Nephron progenitor cell (in vitro differentiated cells): ENCODE results near the gene ARMC5.

Experiments used
- DNase-seq: peaks from one replicate; pipeline ENCODE4 v3.0.0; 2021
- H3K27ac Mint-ChIP-seq: 2 replicates; pipeline ENCODE4 v1.8.0; 2021; ENCODE audit warnings: mild to moderate bottlenecking, moderate library complexity, mixed read lengths
- H3K27me3 Mint-ChIP-seq: 2 replicates; pipeline ENCODE4 v1.8.0; 2021; ENCODE audit warnings: mild to moderate bottlenecking, low read depth, mixed read lengths; ENCODE audit not compliant: poor library complexity
- H3K36me3 Mint-ChIP-seq: 2 replicates; pipeline ENCODE4 v1.8.0; 2021; ENCODE audit warnings: low read depth, mixed read lengths
- H3K4me1 Mint-ChIP-seq: 2 replicates; pipeline ENCODE4 v1.8.0; 2021; ENCODE audit warnings: mixed read lengths
- H3K4me3 Mint-ChIP-seq: 2 replicates; pipeline ENCODE4 v1.8.0; 2021; ENCODE audit warnings: mild to moderate bottlenecking, moderate library complexity, mixed read lengths
- H3K9me3 Mint-ChIP-seq: 2 replicates; pipeline ENCODE4 v1.8.0; 2021; ENCODE audit warnings: mild to moderate bottlenecking, moderate library complexity, mixed read lengths
- TF ChIP-seq, protein P1 (sequence below): fragments of 200-600 bp; sonication (generic); IDR thresholded peaks from 2 replicates; pipeline ENCODE4 v1.5.0; 2021; ENCODE audit warnings: antibody characterized with exemption

The ARMC5 gene

DNA sequence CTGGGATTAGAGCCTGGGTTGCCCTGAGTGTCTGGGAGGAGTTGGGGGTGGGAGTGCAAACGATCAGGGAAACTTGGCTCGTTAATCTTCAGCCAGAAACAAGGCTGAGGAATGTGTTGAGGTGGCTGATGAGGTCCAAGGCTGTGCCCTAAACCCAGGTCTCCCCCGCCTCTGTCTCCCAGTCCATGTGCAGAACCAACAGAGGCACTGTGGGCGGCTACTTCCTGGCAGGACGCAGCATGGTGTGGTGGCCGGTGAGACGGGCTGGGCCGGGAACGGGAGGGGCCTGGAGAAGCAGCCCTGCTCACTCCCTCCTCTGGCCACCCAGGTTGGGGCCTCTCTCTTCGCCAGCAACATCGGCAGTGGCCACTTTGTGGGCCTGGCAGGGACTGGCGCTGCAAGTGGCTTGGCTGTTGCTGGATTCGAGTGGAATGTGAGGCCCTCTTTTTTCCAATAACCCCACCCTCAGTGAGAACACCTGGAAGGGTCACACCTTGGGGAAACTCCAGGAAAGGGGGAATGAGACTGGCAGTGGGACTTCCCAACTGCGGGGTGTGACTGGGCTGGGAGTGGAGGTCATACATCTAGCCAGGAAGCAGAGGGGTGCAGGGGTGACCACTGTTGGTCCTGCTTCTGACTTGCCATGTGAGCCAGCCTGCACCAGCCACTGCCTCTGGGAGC is 25.3 kb downstream of the ARMC5 start:
- no peak overlapping the region for H3K27ac Mint-ChIP-seq
- peaks cover 5% of the 10 kb centered on the region for H3K36me3 Mint-ChIP-seq
- no peaks in the 10 kb centered on the region for H3K9me3 Mint-ChIP-seq
- peaks cover 13% of the 10 kb centered on the region for H3K4me1 Mint-ChIP-seq
- DNase-seq = peak; percentile 54
- TF ChIP-seq, protein P1, sequence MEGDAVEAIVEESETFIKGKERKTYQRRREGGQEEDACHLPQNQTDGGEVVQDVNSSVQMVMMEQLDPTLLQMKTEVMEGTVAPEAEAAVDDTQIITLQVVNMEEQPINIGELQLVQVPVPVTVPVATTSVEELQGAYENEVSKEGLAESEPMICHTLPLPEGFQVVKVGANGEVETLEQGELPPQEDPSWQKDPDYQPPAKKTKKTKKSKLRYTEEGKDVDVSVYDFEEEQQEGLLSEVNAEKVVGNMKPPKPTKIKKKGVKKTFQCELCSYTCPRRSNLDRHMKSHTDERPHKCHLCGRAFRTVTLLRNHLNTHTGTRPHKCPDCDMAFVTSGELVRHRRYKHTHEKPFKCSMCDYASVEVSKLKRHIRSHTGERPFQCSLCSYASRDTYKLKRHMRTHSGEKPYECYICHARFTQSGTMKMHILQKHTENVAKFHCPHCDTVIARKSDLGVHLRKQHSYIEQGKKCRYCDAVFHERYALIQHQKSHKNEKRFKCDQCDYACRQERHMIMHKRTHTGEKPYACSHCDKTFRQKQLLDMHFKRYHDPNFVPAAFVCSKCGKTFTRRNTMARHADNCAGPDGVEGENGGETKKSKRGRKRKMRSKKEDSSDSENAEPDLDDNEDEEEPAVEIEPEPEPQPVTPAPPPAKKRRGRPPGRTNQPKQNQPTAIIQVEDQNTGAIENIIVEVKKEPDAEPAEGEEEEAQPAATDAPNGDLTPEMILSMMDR = no peak
- H3K4me3 Mint-ChIP-seq = no peak overlapping the region
- H3K27me3 Mint-ChIP-seq = peaks cover 92% of the 10 kb centered on the region

DNA sequence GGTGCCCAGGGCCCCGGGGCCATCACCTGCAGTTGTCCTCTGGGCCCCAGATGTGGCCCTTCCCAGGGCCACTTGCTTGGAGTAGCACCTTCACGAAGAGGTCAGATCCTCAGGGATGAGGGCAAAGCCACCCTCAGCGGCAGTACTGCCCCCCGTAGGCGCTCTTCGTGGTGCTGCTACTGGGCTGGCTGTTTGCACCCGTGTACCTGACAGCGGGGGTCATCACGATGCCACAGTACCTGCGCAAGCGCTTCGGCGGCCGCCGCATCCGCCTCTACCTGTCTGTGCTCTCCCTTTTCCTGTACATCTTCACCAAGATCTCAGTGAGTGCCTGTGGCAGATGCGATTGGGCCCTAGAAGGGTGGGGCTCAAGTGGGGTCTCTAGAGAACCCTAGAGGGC is 26.3 kb downstream of the ARMC5 start:
- TF ChIP-seq, protein P1 = no peak
- DNase-seq = no peak
- peaks cover 13% of the 10 kb centered on the region for H3K4me1 Mint-ChIP-seq
- peaks cover 87% of the 10 kb centered on the region for H3K27me3 Mint-ChIP-seq
- H3K4me3 Mint-ChIP-seq = peak overlapping the region; percentile 48
- H3K9me3 Mint-ChIP-seq = no peaks in the 10 kb centered on the region
- peaks cover 9% of the 10 kb centered on the region for H3K36me3 Mint-ChIP-seq
- no peak overlapping the region for H3K27ac Mint-ChIP-seq

DNA sequence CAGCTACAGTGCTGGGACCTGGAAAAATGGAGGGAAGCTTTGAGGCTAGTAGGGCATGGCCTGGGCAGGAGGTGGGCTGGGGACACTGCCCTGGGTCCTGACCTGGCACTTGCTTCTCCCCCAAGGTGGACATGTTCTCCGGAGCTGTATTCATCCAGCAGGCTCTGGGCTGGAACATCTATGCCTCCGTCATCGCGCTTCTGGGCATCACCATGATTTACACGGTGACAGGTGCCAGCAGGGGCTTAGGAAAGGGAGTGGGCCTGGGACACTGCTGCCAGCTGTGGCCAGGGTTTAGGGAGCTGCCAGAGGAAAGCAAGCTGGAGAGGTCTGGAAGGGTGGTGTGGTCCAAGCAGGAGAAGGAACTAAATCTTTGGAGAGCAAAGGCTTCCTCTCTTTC is 26.7 kb downstream of the ARMC5 start:
- TF ChIP-seq, protein P1 = no peak
- Mint-ChIP-seq H3K27ac (no peak overlapping the region), H3K27me3 (peaks cover 82% of the 10 kb centered on the region), H3K36me3 (peaks cover 13% of the 10 kb centered on the region), H3K9me3 (no peaks in the 10 kb centered on the region), H3K4me1 (peaks cover 13% of the 10 kb centered on the region), H3K4me3 (peak overlapping the region; percentile 54)
- no peak for DNase-seq

DNA sequence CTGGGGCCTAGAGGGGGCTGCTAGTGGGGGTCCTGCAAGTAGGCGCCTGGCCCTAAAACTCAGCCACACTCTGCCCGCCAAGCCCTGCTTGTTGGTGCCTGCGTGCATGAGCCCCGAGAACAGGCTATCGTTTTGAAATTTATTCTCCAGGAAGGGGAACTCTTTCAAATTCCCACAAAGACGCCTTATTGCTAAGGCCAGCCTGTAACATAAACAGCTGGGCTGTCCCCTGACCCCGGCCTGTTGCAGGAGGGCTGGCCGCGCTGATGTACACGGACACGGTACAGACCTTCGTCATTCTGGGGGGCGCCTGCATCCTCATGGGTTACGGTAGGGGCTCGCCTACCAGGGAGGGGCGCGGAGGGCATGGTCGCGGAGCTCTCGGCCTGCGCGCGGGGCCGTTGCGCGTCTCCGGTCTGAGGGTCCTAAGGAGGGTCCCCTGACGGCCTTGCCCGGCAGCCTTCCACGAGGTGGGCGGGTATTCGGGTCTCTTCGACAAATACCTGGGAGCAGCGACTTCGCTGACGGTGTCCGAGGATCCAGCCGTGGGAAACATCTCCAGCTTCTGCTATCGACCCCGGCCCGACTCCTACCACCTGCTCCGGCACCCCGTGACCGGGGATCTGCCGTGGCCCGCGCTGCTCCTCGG is 27.9 kb downstream of the ARMC5 start:
- DNase-seq = no peak
- TF ChIP-seq, protein P1 = no peak
- no peak overlapping the region for H3K27ac Mint-ChIP-seq
- H3K36me3 Mint-ChIP-seq = peaks cover 20% of the 10 kb centered on the region
- peak overlapping the region; percentile 82 for H3K4me3 Mint-ChIP-seq
- H3K27me3 Mint-ChIP-seq = peaks cover 71% of the 10 kb centered on the region
- H3K4me1 Mint-ChIP-seq = peaks cover 13% of the 10 kb centered on the region
- H3K9me3 Mint-ChIP-seq = no peaks in the 10 kb centered on the region

DNA sequence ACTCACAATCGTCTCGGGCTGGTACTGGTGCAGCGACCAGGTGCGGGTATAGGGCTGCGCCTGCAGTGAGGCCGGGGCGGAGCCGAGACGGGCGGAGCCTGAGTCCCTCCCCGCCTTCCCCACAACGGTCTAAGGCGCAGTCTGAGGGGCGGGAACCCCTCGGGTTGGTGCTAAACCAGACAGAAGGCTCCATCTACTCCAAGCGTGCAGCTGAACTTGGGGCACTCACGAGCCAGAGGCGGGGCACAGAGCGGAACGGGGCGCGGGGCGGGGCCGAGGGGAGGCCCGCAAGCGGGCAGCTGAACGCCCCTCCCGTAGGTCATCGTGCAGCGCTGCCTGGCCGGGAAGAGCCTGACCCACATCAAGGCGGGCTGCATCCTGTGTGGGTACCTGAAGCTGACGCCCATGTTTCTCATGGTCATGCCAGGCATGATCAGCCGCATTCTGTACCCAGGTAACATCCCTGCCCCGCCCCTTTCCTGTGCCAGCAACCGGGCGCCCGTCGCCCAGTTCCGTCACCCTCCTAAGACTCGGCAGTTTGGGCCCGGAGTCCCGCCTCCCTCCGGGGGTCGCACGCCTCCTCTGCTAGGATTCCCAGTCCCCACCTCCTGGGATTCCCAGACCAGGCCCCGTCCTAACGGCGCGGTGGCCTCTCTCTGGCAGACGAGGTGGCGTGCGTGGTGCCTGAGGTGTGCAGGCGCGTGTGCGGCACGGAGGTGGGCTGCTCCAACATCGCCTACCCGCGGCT is 28.6 kb downstream of the ARMC5 start:
- TF ChIP-seq, protein P1 = no peak
- H3K4me3 Mint-ChIP-seq = peak overlapping the region; percentile 82
- no peak overlapping the region for H3K27ac Mint-ChIP-seq
- H3K9me3 Mint-ChIP-seq = no peaks in the 10 kb centered on the region
- DNase-seq = peak; percentile 73
- peaks cover 13% of the 10 kb centered on the region for H3K4me1 Mint-ChIP-seq
- H3K27me3 Mint-ChIP-seq = peaks cover 64% of the 10 kb centered on the region
- H3K36me3 Mint-ChIP-seq = peaks cover 27% of the 10 kb centered on the region
